HPDE6-E6E7 (cell line): ENCODE data around the gene ZNF205.
"Not testable (repeated sequence)": the region's sequence is repeated elsewhere in the genome, so short reads cannot be mapped to it uniquely, and the experiment has no call there.

Experiments
- DNase-seq: peaks from one replicate; pipeline ENCODE4 v3.0.0; 2011; ENCODE audit warnings: missing footprints; ENCODE audit errors: extremely low spot score

ZNF205 gene

GRCh38 chr16:3112058-3112880 lies at the start of gene ZNF205:
Gene ZNF205 (plus strand): TSS chr16:3112586. CDS start chr16:3113431, 845 bp downstream.
- peak; percentile 90 for DNase-seq

- no peak for DNase-seq
These were observed 48.6 kb upstream of the ZNF205 start for GRCh38 chr16:3063625-3064386.

GRCh38 chr16:3065069-3065741 lies 47.2 kb upstream of the ZNF205 start, which contains the start of gene IL32:
Gene IL32 (plus strand): TSS chr16:3065640. CDS start chr16:3065812, 172 bp downstream.
- DNase-seq, result peak; percentile 78

- no peak for DNase-seq
These were observed 46.5 kb upstream of the ZNF205 start for GRCh38 chr16:3065742-3066439.

- no peak for DNase-seq
These were observed 46.0 kb upstream of the ZNF205 start for GRCh38 chr16:3066440-3066748.

GRCh38 chr16:3068487-3068886 lies 43.9 kb upstream of the ZNF205 start:
- no peak for DNase-seq

GRCh38 chr16:3069146-3069545 lies 43.2 kb upstream of the ZNF205 start:
- not testable (repeated sequence) for DNase-seq

GRCh38 chr16:3070608-3071111 lies 41.7 kb upstream of the ZNF205 start:
- DNase-seq, result no peak

- no peak for DNase-seq
These were observed 40.7 kb upstream of the ZNF205 start for GRCh38 chr16:3071655-3072054.

- DNase-seq, result not testable (repeated sequence)
These were observed 40.2 kb upstream of the ZNF205 start for GRCh38 chr16:3072148-3072547.

GRCh38 chr16:3072576-3073263 lies 39.7 kb upstream of the ZNF205 start:
- not testable (repeated sequence) for DNase-seq

- no peak for DNase-seq
These were observed 38.9 kb upstream of the ZNF205 start for GRCh38 chr16:3073448-3073847.

- no peak for DNase-seq
These were observed 37.4 kb upstream of the ZNF205 start for GRCh38 chr16:3074860-3075522.

- no peak for DNase-seq
These were observed 36.9 kb upstream of the ZNF205 start for GRCh38 chr16:3075523-3075915.

GRCh38 chr16:3075946-3076345 lies 36.4 kb upstream of the ZNF205 start:
- not testable (repeated sequence) for DNase-seq

GRCh38 chr16:3076577-3076976 lies 35.8 kb upstream of the ZNF205 start:
- DNase-seq, result no peak

GRCh38 chr16:3080024-3080423 lies 32.4 kb upstream of the ZNF205 start:
- DNase-seq, result no peak

- not testable (repeated sequence) for DNase-seq
These were observed 30.4 kb upstream of the ZNF205 start for GRCh38 chr16:3081957-3082356.

- not testable (repeated sequence) for DNase-seq
These were observed 29.0 kb upstream of the ZNF205 start for GRCh38 chr16:3083408-3083807.

GRCh38 chr16:3084491-3084890 lies 27.9 kb upstream of the ZNF205 start:
- no peak for DNase-seq
